ENCODE measurements around the gene ZNF146. TPM values are rescaled to one million over a fixed set of nuclear protein-coding genes. Genes with fewer than 3 reads are reported as not detected.
"Not testable (repeated sequence)": the region's sequence is repeated elsewhere in the genome, so short reads cannot be mapped to it uniquely, and the experiment has no call there.

ZNF146 gene
- total RNA-seq, 2 experiments from 2014 or later, result 13.6 to 13.7 TPM

DNA sequence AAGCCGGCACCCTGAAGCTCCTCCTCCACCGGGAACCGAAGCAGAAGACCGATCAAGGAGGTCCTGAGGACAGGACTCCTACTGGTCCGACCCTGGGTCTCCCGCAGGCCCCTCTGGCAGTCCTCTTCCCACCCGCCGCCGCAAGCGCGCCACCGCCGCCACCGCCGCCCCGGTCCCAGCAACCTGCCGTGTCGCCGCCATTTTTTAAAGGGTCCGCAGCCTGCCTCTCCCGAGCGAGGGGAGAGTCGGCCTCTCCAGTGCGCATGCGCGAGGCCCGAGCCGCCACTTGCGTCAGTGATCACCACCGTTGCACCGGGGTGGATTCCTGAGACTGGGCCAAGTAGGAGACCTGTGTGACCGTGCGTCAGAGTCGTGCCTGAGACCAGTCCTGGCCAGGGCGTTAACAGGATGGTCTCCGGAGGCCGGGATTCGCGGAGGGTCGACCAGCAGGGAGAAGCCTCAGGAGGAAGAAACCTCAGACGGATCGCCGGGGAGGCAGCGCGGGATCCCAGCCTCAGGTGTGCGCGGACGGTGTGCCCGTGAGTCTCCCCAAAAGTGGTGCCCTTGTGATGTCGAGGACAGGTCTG, 51.6 kb downstream of the ZNF146 start:
- H3K27me3 ChIP-seq (ENCODE audit: control insufficient read depth in 1 of 2, insufficient read depth in 2 of 2, low read length in 2 of 2), result no peaks in the 10 kb centered on the region
- intact Hi-C loops (cut with DNase I, micrococcal nuclease), result no loop called here
- no peaks in the 10 kb centered on the region for H3K27me3 Mint-ChIP-seq
- H3K9me3 ChIP-seq (ENCODE audit: control insufficient read depth in 1 of 2, insufficient read depth in 1 of 2, low read length in 2 of 2), result peaks cover 7 to 35% of the 10 kb centered on the region in 2 experiments
- POLR2A ChIA-PET, result no interaction called here
- H3K27ac ChIP-seq (ENCODE audit: low read depth in 1 of 2, low read length in 2 of 2), result no peak overlapping the region
- H3K36me3 ChIP-seq (ENCODE audit: insufficient read depth, low read length), result no peaks in the 10 kb centered on the region
- peaks cover 20% of the 10 kb centered on the region for H3K36me3 Mint-ChIP-seq (ENCODE audit: low read depth)
- H3K4me1 ChIP-seq (ENCODE audit: insufficient read depth, low read length), result no peaks in the 10 kb centered on the region
- H3K9me3 Mint-ChIP-seq, result peaks cover 15% of the 10 kb centered on the region
- CTCF ChIA-PET, result no interaction called here
- DNase-seq (no peak), ATAC-seq (ENCODE audit: poor library complexity) (no peak)
- no peaks in the 10 kb centered on the region for H3K4me1 Mint-ChIP-seq (ENCODE audit: low read depth)
- H3K27ac Mint-ChIP-seq, result no peak overlapping the region
- TF ChIP-seq CTCF (IDR thresholded peaks at IDR 0.05), result no peak
- H3K4me3 ChIP-seq (ENCODE audit: low read length), result no peak overlapping the region
- no peak overlapping the region for H3K4me3 Mint-ChIP-seq

DNA sequence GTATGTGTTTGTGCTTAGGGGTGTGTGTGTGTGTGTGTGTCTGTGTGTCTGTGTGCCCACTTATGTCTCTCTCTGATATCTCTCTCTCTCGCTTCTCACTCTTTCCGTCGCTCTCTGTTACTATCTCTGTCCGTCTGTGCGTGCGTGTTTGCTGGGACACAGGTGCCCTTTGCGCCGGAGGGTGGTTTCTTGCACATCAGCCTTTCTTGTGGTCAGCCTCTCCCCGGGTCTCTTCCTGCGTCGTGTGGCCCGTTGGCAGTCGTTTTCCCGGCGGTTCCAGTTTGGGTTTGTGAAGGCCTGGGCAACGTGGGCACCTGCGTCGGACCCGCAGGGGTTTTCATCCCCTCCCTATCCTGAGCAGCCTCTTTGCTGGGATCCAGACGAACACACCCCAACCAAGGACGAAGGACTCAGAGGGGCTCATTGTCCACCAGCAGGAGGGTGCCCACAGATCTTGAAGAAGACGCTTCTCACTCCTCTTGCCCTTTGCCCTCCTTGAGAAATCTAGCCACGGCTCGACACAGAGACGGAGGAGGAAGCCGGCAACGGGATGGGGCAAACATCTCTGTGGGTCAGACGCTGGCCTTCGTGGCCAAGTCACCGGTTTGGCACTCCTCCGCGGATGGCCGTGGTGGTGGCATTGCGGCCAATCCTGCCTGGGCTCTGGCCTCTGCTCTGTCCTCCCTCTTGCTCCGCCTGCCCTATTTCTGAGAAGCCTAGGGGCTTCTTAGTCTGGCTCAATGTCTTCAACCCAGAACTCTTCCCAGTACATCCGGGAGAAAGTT, 52.3 kb downstream of the ZNF146 start:
- ChIA-PET POLR2A (no interaction called here), CTCF (no interaction called here)
- TF ChIP-seq CTCF (IDR thresholded peaks at IDR 0.05), result no peak
- Histone ChIP-seq H3K9me3 (ENCODE audit: control insufficient read depth in 1 of 2, insufficient read depth in 1 of 2, low read length in 2 of 2) (peaks cover 7 to 35% of the 10 kb centered on the region in 2 experiments), H3K4me3 (ENCODE audit: low read length) (no peak overlapping the region), H3K36me3 (ENCODE audit: insufficient read depth, low read length) (no peaks in the 10 kb centered on the region), H3K4me1 (ENCODE audit: insufficient read depth, low read length) (no peaks in the 10 kb centered on the region), H3K27me3 (ENCODE audit: control insufficient read depth in 1 of 2, insufficient read depth in 2 of 2, low read length in 2 of 2) (no peaks in the 10 kb centered on the region), H3K27ac (ENCODE audit: low read depth in 1 of 2, low read length in 2 of 2) (no peak overlapping the region)
- DNase-seq, result no peak
- Mint-ChIP-seq H3K27ac (no peak overlapping the region), H3K36me3 (ENCODE audit: low read depth) (peaks cover 20% of the 10 kb centered on the region), H3K4me3 (no peak overlapping the region), H3K9me3 (peaks cover 15% of the 10 kb centered on the region), H3K27me3 (no peaks in the 10 kb centered on the region), H3K4me1 (ENCODE audit: low read depth) (no peaks in the 10 kb centered on the region)
- intact Hi-C loops (cut with DNase I, micrococcal nuclease), result no loop called here
- ATAC-seq (ENCODE audit: poor library complexity), result no peak

- H3K27me3 Mint-ChIP-seq; ATAC-seq (ENCODE audit: poor library complexity); H3K4me3 Mint-ChIP-seq; H3K27me3 ChIP-seq (ENCODE audit: control insufficient read depth in 1 of 2, insufficient read depth in 2 of 2, low read length in 2 of 2); H3K4me1 ChIP-seq (ENCODE audit: insufficient read depth, low read length); intact Hi-C loops (cut with DNase I, micrococcal nuclease); DNase-seq; H3K4me1 Mint-ChIP-seq (ENCODE audit: low read depth); H3K4me3 ChIP-seq (ENCODE audit: low read length); H3K36me3 ChIP-seq (ENCODE audit: insufficient read depth, low read length); POLR2A ChIA-PET; H3K27ac ChIP-seq (ENCODE audit: low read depth in 1 of 2, low read length in 2 of 2); H3K27ac Mint-ChIP-seq; CTCF ChIA-PET: not testable (repeated sequence)
- peaks cover 14% of the 10 kb centered on the region for H3K9me3 Mint-ChIP-seq
- H3K9me3 ChIP-seq (ENCODE audit: control insufficient read depth in 1 of 2, insufficient read depth in 1 of 2, low read length in 2 of 2), result peaks cover 7 to 35% of the 10 kb centered on the region in 2 experiments
- H3K36me3 Mint-ChIP-seq (ENCODE audit: low read depth), result peaks cover 20% of the 10 kb centered on the region
Observed at GRCh38 chr19:36268081-36268480, 53.2 kb downstream of the ZNF146 start.

- intact Hi-C loops (cut with DNase I, micrococcal nuclease); CTCF ChIA-PET: not testable (repeated sequence)
Observed at GRCh38 chr19:36268591-36268990, 53.7 kb downstream of the ZNF146 start.

GRCh38 chr19:36269295-36269694, 54.4 kb downstream of the ZNF146 start:
- H3K36me3 ChIP-seq (ENCODE audit: insufficient read depth, low read length); DNase-seq; H3K9me3 Mint-ChIP-seq; H3K27ac ChIP-seq (ENCODE audit: low read depth in 1 of 2, low read length in 2 of 2); H3K27ac Mint-ChIP-seq; H3K27me3 Mint-ChIP-seq; intact Hi-C loops (cut with DNase I, micrococcal nuclease); H3K4me1 Mint-ChIP-seq (ENCODE audit: low read depth); H3K4me3 Mint-ChIP-seq; H3K4me1 ChIP-seq (ENCODE audit: insufficient read depth, low read length); H3K4me3 ChIP-seq (ENCODE audit: low read length); POLR2A ChIA-PET; ATAC-seq (ENCODE audit: poor library complexity); H3K27me3 ChIP-seq (ENCODE audit: control insufficient read depth in 1 of 2, insufficient read depth in 2 of 2, low read length in 2 of 2); CTCF ChIA-PET: not testable (repeated sequence)
- peaks cover 7 to 35% of the 10 kb centered on the region in 2 experiments for H3K9me3 ChIP-seq (ENCODE audit: control insufficient read depth in 1 of 2, insufficient read depth in 1 of 2, low read length in 2 of 2)
- peaks cover 10% of the 10 kb centered on the region for H3K36me3 Mint-ChIP-seq (ENCODE audit: low read depth)

More at GRCh38 chr19:36268591-36268990, 53.7 kb downstream of the ZNF146 start:
- ATAC-seq (ENCODE audit: poor library complexity); H3K27me3 ChIP-seq (ENCODE audit: control insufficient read depth in 1 of 2, insufficient read depth in 2 of 2, low read length in 2 of 2); H3K4me3 ChIP-seq (ENCODE audit: low read length); DNase-seq; H3K27ac Mint-ChIP-seq; POLR2A ChIA-PET; H3K4me1 ChIP-seq (ENCODE audit: insufficient read depth, low read length); H3K27ac ChIP-seq (ENCODE audit: low read depth in 1 of 2, low read length in 2 of 2); H3K36me3 ChIP-seq (ENCODE audit: insufficient read depth, low read length); H3K4me1 Mint-ChIP-seq (ENCODE audit: low read depth); H3K4me3 Mint-ChIP-seq; H3K27me3 Mint-ChIP-seq: not testable (repeated sequence)
- H3K9me3 Mint-ChIP-seq, result peaks cover 10% of the 10 kb centered on the region
- H3K36me3 Mint-ChIP-seq (ENCODE audit: low read depth), result peaks cover 15% of the 10 kb centered on the region
- peaks cover 7 to 35% of the 10 kb centered on the region in 2 experiments for H3K9me3 ChIP-seq (ENCODE audit: control insufficient read depth in 1 of 2, insufficient read depth in 1 of 2, low read length in 2 of 2)
